ENCODE measurements around the gene FRYL.

- TF ChIP-seq CERS6 (CRISPR knock-in tag; IDR thresholded peaks at IDR 0.05), result no peak
- no peak for TF ChIP-seq RNF2 (conservative IDR thresholded peaks at IDR 0.05; ENCODE audit: low read depth)
- TF ChIP-seq FOXM1 (CRISPR knock-in tag; IDR thresholded peaks at IDR 0.05), result no peak
- no peak for TF ChIP-seq CENPBD1 (CRISPR knock-in tag; IDR thresholded peaks at IDR 0.05; ENCODE audit: borderline replicate concordance, low read depth)
- TF ChIP-seq TBX2 (CRISPR knock-in tag; IDR thresholded peaks at IDR 0.05; ENCODE audit: borderline replicate concordance), result no peak
Observed at GRCh38 chr4:48669086-48669485, 111.0 kb downstream of the FRYL start.

Measured in HepG2 (cell line).